ENCODE results near the gene RALGPS1. TPM values are rescaled to one million over a fixed set of nuclear protein-coding genes. Genes with fewer than 3 reads are reported as not detected.

RALGPS1 gene
- total and polyA plus RNA-seq, 2 of the 13 experiments (the other 11 are each of a cell fraction or from before 2014, with no cell fraction given), result 3.7 to 6.5 TPM

DNA sequence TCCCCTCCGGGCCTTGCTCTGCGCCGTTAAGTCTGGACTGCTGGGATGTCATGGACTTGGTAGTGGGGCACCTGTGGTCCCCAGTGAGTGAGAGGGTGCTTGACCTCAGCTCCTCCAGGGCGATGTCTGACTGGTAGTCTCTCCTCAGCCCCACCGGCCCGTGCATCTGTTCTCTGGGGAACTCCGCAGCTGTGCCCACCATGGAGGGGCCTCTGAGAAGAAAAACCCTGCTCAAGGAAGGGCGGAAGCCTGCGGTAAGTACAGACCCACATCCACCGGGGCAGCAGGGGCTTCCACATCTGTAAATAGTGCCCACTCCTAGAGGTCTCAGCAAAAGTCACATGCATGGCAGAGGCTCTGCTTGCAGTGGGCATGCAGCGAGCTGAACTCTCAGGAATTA, 297.4 kb downstream of the RALGPS1 start:
- no peak overlapping the region for H3K4me2 ChIP-seq (ENCODE audit: low read depth, low read length)
- no peak overlapping the region for H3K27ac ChIP-seq (ENCODE audit: extremely low read length, insufficient read depth, low read length)
- H3K27me3 ChIP-seq (ENCODE audit: control insufficient read depth in 1 of 2, insufficient read depth in 2 of 2, low read length in 2 of 2), result peaks cover 0 to 2% of the 10 kb centered on the region in 2 experiments; a peak in 1 of 5 replicates
- no peak for TF ChIP-seq POLR2A (IDR thresholded peaks at IDR 0.05; ENCODE audit: insufficient read depth in 1 of 2, low read depth in 2 of 2, low read length in 2 of 2)
- TF ChIP-seq, protein P1, sequence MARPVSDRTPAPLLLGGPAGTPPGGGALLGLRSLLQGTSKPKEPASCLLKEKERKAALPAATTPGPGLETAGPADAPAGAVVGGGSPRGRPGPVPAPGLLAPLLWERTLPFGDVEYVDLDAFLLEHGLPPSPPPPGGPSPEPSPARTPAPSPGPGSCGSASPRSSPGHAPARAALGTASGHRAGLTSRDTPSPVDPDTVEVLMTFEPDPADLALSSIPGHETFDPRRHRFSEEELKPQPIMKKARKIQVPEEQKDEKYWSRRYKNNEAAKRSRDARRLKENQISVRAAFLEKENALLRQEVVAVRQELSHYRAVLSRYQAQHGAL (CRISPR knock-in tag; IDR thresholded peaks at IDR 0.05; ENCODE audit: not compliant biosample characterization), result no peak
- no peak for TF ChIP-seq ZMYM4 (CRISPR knock-in tag; IDR thresholded peaks at IDR 0.05)
- no peak for TF ChIP-seq FOXC1 (CRISPR knock-in tag; IDR thresholded peaks at IDR 0.05; ENCODE audit: borderline replicate concordance)
- TF ChIP-seq ARHGAP35 (CRISPR knock-in tag; IDR thresholded peaks at IDR 0.05; ENCODE audit: borderline replicate concordance), result no peak
- no peak for TF ChIP-seq ZNF644 (CRISPR knock-in tag; IDR thresholded peaks at IDR 0.05; ENCODE audit: low read depth)
- no peak for TF ChIP-seq RAD51 (IDR thresholded peaks at IDR 0.05; ENCODE audit: borderline replicate concordance)
- no peak for TF ChIP-seq ZNF567 (CRISPR knock-in tag; IDR thresholded peaks at IDR 0.05; ENCODE audit: borderline replicate concordance)
- no peak for TF ChIP-seq ZNF777 (CRISPR knock-in tag; IDR thresholded peaks at IDR 0.05)
- TF ChIP-seq ZNF878 (CRISPR knock-in tag; IDR thresholded peaks at IDR 0.05), result no peak
- DNase-seq (ENCODE audit: low spot score) (no peak), ATAC-seq (no peak), FAIRE-seq (no peak)
- no peak overlapping the region for H3K4me3 ChIP-seq (replicated peaks in 1 of 3; ENCODE audit: insufficient read depth in 1 of 3, low read depth in 2 of 3, low read length in 3 of 3)
- H3K36me3 ChIP-seq (replicated peaks in 1 of 2; ENCODE audit: control insufficient read depth in 1 of 2, insufficient read depth in 2 of 2, low read length in 2 of 2), result no peaks in the 10 kb centered on the region
- POLR2A ChIA-PET, result no interaction called here
- peaks cover 30% of the 10 kb centered on the region for H3K4me1 ChIP-seq (ENCODE audit: insufficient read depth, low read length)
- no peaks in the 10 kb centered on the region for H4K20me1 ChIP-seq (ENCODE audit: insufficient read depth, low read length)
- in situ Hi-C loops (cut with HindIII; ENCODE audit: extremely low pct_ligation_motif_present, low pct_unique_long_range_greater_than_20kb), result loop anchor here (5.0 kb wide), 2 partner anchors 135 to 185 kb away; partner anchors contain the start of gene SLC2A8
- no peaks in the 10 kb centered on the region for H3K79me2 ChIP-seq (ENCODE audit: insufficient read depth, low read length)
- CTCF ChIA-PET (ENCODE audit: low intra/inter-chr PET ratio, low total read pairs), result no interaction called here
- WGBS (ENCODE audit: low lambda C conversion rate), result 84% methylated on average over 9 of the region's 11 CpGs
- BruUV-seq (replicated peaks), result no TSS peak
- no peak overlapping the region for H2AFZ ChIP-seq (ENCODE audit: low read length)
- no peaks in the 10 kb centered on the region for H3K9me3 ChIP-seq (ENCODE audit: low read length)
- H3K9ac ChIP-seq (ENCODE audit: insufficient read depth, low read depth, low read length), result no peak overlapping the region
- intact Hi-C loops (cut with micrococcal nuclease; ENCODE audit: unreplicated experiment), result loop anchor here (5.0 kb wide), 1 partner anchor 210 kb away; the partner anchor contains the start of gene ZNF79

Data from HepG2 (cell line).